Measurements from ENCODE around the gene THSD4.
"Not testable (repeated sequence)": the region's sequence is repeated elsewhere in the genome, so short reads cannot be mapped to it uniquely, and the experiment has no call there.

THSD4 gene

DNA sequence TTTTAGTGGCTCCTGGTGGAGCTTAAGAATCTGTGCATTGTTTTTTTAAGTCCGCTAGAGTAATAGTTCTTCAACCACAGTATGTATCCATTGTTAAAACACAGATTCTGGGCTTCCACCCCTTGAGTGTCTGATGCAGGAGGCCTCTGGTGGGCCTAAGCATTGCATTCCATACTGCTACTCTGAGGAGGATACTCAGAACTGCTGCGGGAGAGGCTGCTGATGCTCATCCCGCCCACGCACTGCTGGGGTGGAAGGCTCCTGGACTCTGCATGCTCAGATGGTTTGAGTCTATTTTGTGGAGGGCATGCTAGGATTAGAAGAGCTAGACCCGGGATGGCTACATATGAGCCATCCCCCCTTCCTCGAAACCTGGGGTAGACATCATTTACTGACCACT lies 74.4 kb downstream of the THSD4 start:
- no peak for DNase-seq (ENCODE audit: low spot score)

DNA sequence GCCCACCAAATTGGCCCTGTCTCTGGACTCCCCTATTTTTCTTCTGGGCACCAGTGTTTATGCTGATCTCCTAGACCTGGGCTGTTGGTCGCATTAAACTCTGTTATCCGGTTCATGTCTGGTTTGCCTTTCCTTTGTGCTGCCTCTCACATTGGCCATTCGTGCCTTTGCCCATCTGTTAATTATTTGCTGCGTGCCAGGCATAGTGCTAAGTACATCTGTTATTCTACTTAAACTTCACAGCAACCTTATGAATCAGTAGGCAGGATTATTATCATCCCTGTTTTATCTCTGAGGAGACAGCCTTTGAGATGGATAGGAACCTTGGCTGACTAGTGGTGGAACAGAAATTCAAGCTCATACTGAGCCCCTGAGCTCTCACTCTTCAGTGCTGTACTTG lies 76.0 kb downstream of the THSD4 start:
- DNase-seq (ENCODE audit: low spot score): no peak

DNA sequence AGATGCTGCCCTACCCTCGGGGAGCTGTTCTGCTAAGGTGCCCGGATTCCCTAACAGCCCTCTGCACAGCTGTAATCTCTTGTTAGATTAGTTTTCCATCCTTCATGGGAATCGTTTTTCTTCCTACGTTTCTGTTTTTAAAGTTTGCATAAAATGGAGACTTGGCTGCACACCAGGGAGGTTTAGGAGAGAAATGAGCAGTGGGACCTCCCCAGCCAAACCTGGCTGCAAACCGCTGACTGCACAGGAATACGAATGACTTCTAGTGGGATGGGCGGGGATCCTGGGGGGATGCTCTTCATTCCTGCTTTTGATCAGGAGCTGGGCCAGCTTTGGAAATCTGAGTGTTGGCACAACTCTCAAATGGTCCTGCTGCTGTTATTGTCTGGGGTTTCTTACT lies 77.5 kb downstream of the THSD4 start:
- no peak for DNase-seq (ENCODE audit: low spot score)

- DNase-seq (ENCODE audit: low spot score): no peak
Observed at GRCh38 chr15:71194286-71194685, 79.0 kb downstream of the THSD4 start.

GRCh38 chr15:71195242-71195641 lies 80.0 kb downstream of the THSD4 start:
- peak; percentile 28 for DNase-seq (ENCODE audit: low spot score)

- no peak for DNase-seq (ENCODE audit: low spot score)
Observed at GRCh38 chr15:71197620-71198019, 82.3 kb downstream of the THSD4 start.

GRCh38 chr15:71198846-71199245 lies 83.6 kb downstream of the THSD4 start:
- DNase-seq (ENCODE audit: low spot score): no peak

- DNase-seq (ENCODE audit: low spot score): no peak
Observed at GRCh38 chr15:71199384-71200351, 84.4 kb downstream of the THSD4 start.

DNA sequence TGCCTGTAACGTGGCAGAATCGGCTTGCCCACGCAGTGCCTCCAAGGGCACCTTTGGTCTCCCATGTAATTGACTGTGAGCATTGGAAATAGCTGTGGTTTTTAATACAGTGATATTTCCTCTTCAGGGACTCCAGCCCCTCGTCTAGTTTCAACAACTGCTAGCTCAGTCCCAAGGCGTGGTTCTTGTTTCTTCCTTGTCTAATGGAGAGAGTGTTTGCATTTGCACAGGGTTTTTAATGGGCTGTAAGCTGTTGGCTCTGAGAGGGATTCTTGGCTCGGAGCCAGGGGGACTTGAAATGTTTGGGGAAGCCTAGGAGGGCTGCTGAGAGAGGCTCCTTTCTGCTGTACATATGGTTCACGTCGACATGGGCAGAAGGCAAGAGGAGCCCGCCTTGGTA lies 86.2 kb downstream of the THSD4 start:
- no peak for DNase-seq (ENCODE audit: low spot score)

- DNase-seq (ENCODE audit: low spot score): no peak
Observed at GRCh38 chr15:71202712-71203111, 87.4 kb downstream of the THSD4 start.

DNA sequence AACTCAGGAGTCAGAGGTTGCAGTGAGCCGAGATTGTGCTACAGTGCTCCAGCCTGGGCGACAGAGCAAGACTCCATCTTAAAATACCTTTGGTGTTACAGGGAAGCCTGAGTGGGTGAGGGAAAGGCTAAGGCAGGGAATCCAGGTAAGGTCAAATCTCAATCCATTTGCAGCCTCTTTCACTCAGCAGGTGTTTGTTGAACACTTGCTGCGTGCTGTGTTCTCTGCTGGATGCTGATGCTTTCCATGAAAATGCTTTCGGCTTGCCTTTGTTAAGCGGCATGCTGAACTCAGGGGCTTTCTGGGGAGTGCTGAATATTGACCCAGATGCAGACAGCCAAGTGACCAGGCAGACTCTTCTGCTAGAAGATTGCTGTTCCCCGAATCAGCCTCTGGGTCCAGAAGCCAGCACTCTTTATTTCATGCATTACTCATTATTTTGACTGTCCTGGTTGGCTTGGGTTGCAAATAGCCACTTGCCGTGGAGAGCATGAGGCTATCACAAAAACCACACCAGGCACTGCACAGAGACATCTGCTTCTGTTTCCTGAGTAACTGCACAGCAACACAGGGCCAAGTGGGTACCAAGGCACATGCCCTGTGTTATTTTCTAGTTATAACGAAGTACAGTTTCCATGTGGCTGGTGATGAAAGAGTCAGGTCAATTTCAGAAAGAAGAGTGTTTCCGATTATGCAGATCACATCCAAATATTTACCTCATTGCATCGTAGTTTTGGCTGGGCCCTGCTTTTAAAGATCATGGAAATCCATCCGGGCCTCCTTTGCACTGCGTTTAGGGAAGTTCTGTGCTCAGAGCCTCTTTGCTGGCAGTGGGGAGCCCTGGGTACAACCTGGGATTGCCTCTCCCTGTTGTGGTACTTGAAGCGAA lies 88.6 kb downstream of the THSD4 start:
- no peak for DNase-seq (ENCODE audit: low spot score)

GRCh38 chr15:71207141-71207540 lies 91.9 kb downstream of the THSD4 start:
- no peak for DNase-seq (ENCODE audit: low spot score)

- no peak for DNase-seq (ENCODE audit: low spot score)
Observed at GRCh38 chr15:71212146-71212545, 96.9 kb downstream of the THSD4 start.

DNA sequence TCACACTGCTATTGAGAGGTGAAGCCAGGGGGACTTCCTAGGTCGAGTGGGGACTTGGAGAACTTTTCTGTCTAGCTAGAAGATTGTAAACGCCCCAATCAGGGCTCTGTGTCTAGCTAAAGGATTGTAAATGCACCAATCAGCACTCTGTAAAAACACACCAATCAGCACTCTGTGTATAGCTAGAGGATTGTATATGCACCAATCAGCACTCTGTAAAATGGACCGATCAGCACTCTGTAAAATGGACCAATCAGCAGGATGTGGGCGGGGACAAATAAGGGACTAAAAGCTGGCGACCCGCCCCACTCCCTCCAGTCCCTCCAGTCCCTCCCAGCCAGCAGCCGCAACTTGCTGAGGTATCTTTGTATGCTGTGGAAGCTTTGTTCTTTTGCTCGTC lies 98.7 kb downstream of the THSD4 start:
- not testable (repeated sequence) for DNase-seq (ENCODE audit: low spot score)

GRCh38 chr15:71215126-71215894 lies 100.0 kb downstream of the THSD4 start:
- no peak for DNase-seq (ENCODE audit: low spot score)

GRCh38 chr15:71218272-71218805 lies 103.1 kb downstream of the THSD4 start:
- DNase-seq (ENCODE audit: low spot score): no peak

GRCh38 chr15:71219101-71219500 lies 103.8 kb downstream of the THSD4 start:
- DNase-seq (ENCODE audit: low spot score): no peak

GRCh38 chr15:71219645-71220044 lies 104.4 kb downstream of the THSD4 start:
- no peak for DNase-seq (ENCODE audit: low spot score)

DNA sequence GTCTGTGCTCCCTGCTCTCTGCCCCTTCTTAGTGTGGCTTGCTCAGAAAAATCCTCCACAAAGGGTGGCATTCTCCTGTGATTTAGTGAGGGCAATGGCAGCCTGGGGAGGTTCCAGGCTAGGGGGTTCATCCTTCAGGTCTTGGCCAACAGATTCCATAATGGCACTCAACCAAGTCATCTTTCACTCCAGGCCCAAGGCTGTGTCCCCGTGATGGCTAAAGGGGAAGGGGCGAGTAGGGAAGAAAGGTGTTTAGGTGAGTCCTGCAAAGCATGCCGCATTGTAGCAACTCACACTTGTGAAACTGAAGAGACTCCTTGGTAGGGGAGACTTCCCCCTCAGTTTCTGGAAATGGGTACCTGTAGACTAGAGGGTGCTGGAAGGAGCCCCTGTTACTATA lies 105.6 kb downstream of the THSD4 start:
- DNase-seq (ENCODE audit: low spot score): no peak

- no peak for DNase-seq (ENCODE audit: low spot score)
Observed at GRCh38 chr15:71221417-71221816, 106.1 kb downstream of the THSD4 start.

DNA sequence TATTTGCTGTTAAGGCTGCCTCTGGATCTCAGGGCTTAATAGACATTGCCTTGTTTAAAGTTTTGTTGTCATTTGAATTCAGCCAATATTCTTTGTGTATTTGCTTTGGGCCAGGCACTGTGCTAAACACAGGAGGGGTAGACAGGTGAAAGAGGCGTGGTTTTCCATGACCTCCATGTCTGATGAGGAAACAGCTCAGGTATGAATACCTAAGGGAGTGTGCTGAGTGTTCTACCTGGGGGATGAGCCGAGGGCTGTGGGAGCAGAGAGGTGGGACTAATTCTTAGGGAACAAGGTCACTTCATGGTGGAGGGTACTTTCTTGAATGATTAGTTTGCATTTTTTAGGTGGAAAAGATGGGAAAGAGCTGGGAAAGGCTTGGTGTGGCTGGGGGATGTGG lies 108.2 kb downstream of the THSD4 start:
- DNase-seq (ENCODE audit: low spot score): no peak

DNA sequence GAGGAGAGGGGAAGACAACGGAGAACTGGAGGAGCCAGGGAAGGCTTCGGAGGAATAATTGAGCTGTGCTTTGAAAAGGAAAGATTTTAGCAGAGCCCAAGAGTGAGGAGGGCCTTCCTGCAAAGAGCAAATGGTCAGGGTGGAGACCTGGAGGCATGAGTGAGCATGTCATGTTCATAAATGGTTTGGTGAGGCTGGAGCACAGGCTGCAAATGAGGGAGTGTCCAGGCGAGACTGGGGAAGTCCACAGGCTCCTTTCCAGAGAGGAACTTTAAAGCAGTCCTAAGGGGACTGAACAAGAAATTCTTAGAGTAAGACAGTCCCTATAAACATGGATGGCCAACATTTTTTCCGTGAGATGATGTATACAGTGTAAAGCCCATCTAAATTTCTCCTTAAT lies 108.8 kb downstream of the THSD4 start:
- no peak for DNase-seq (ENCODE audit: low spot score)
